Endothelial cell of umbilical vein (primary cell): Measurements from ENCODE around the gene VTI1A.

ENCODE experiments used
- CTCF ChIP-seq, 2 donors: IDR thresholded peaks; 1 replicate in 1 of 2; 2 replicates in 1 of 2; pipeline ENCODE4 v1.5.1; 2011; ENCODE audit warnings: low read length in 2 of 2, mild to moderate bottlenecking in 2 of 2, moderate library complexity in 2 of 2, control low read depth in 1 of 2, inconsistent platforms in 1 of 2, low read depth in 1 of 2; ENCODE audit not compliant: insufficient read depth in 1 of 2; ENCODE audit errors: extremely low read depth in 1 of 2
- POLR2A ChIP-seq: IDR thresholded peaks from 2 replicates; pipeline ENCODE4 v1.6.1; 2012; ENCODE audit warnings: low read depth, mild to moderate bottlenecking, control low read depth, low read length

- TF ChIP-seq CTCF (IDR thresholded peaks at IDR 0.05; ENCODE audit: extremely low read depth in 1 of 2, insufficient read depth in 1 of 2, low read depth in 1 of 2, low read length in 2 of 2), result no peak
- no peak for TF ChIP-seq POLR2A
These were observed 49.4 kb upstream of the VTI1A start for GRCh38 chr10:112397592-112397991.
